KBM-7 (cell line): ENCODE data around the gene DNAAF9.
A peak's percentile ranks its signal among the peaks of the same experiment; 100 is the strongest.

Experiments used
- DNase-seq: peaks from one replicate; pipeline ENCODE4 v3.0.0-alpha.2; 2015
- in situ Hi-C: fragments of 300-500 bp; cut with MboI; formaldehyde crosslinking; loops from 2 replicates; pipeline ENCODE4 v1.14.3; 2020; ENCODE audit warnings: low sequenced_read_pairs, low pct_unique_long_range_greater_than_20kb, mixed read lengths

The DNAAF9 gene

GRCh38 chr20:3413393-3413889 lies 6.0 kb upstream of the DNAAF9 start:
- DNase-seq = no peak
- in situ Hi-C loops = no loop called here

- in situ Hi-C loops = no loop called here
Measured at GRCh38 chr20:3412600-3413392, 5.3 kb upstream of the DNAAF9 start.

GRCh38 chr20:3410464-3410863 lies 3.0 kb upstream of the DNAAF9 start:
- in situ Hi-C loops = no loop called here
- no peak for DNase-seq

More at GRCh38 chr20:3412600-3413392, 5.3 kb upstream of the DNAAF9 start:
- no peak for DNase-seq

- DNase-seq = no peak
- in situ Hi-C loops = no loop called here
Measured at GRCh38 chr20:3409417-3409816, 1.9 kb upstream of the DNAAF9 start.

GRCh38 chr20:3407771-3408637 lies 535 bp upstream of the DNAAF9 start:
- in situ Hi-C loops = no loop called here

GRCh38 chr20:3406481-3407039 lies 909 bp downstream of the DNAAF9 start:
- in situ Hi-C loops = no loop called here
- DNase-seq = no peak

More at GRCh38 chr20:3407771-3408637, 535 bp upstream of the DNAAF9 start:
- DNase-seq = peak; percentile 70

GRCh38 chr20:3405696-3406358 lies 1.6 kb downstream of the DNAAF9 start:
- in situ Hi-C loops = no loop called here
- DNase-seq = no peak

- DNase-seq = no peak
- in situ Hi-C loops = no loop called here
Measured at GRCh38 chr20:3405139-3405538, 2.3 kb downstream of the DNAAF9 start.

GRCh38 chr20:3404402-3404801 lies 3.1 kb downstream of the DNAAF9 start:
- in situ Hi-C loops = no loop called here

GRCh38 chr20:3403741-3404140 lies 3.7 kb downstream of the DNAAF9 start:
- in situ Hi-C loops = no loop called here
- no peak for DNase-seq

More at GRCh38 chr20:3404402-3404801, 3.1 kb downstream of the DNAAF9 start:
- DNase-seq = no peak

GRCh38 chr20:3402453-3402852 lies 5.0 kb downstream of the DNAAF9 start:
- DNase-seq = no peak
- in situ Hi-C loops = no loop called here

- no peak for DNase-seq
- in situ Hi-C loops = no loop called here
Measured at GRCh38 chr20:3400260-3401155, 7.0 kb downstream of the DNAAF9 start.

- in situ Hi-C loops = no loop called here
- no peak for DNase-seq
Measured at GRCh38 chr20:3398681-3399252, 8.7 kb downstream of the DNAAF9 start.

- in situ Hi-C loops = no loop called here
- no peak for DNase-seq
Measured at GRCh38 chr20:3396492-3396891, 11.0 kb downstream of the DNAAF9 start.

- DNase-seq = no peak
- in situ Hi-C loops = no loop called here
Measured at GRCh38 chr20:3392756-3393155, 14.7 kb downstream of the DNAAF9 start.

- in situ Hi-C loops = no loop called here
- DNase-seq = no peak
Measured at GRCh38 chr20:3390759-3391425, 16.6 kb downstream of the DNAAF9 start.

GRCh38 chr20:3383878-3384495 lies 23.5 kb downstream of the DNAAF9 start:
- DNase-seq = no peak
- in situ Hi-C loops = no loop called here
